Measurements from ENCODE around the gene PLPPR4. TPM values are rescaled to one million over a fixed set of nuclear protein-coding genes. Genes with fewer than 3 reads are reported as not detected.
"Not testable (repeated sequence)": the region's sequence is repeated elsewhere in the genome, so short reads cannot be mapped to it uniquely, and the experiment has no call there.

The PLPPR4 gene
- total RNA-seq, 3 donors from 2014 or later, result 0.17 to 1.2 (median 0.36) TPM

DNA sequence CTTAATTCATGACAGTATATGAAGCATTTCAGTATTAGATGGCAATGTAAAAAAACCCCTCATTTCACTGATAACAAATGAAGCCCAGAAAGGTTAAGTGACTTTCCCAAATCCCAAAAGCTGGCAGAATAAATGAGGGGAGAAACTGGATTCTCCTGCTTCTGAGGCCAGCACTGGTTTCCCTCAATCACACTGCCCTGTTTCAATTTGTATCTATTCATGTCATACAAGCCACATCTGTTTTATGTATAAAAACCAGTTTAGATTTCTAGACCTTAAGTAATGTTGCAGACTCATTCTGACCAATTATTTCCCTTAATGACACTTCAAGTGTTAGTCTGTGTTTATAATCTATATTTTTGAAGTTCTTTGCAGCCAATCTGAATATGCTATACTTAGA lies 16.8 kb downstream of the PLPPR4 start:
- ATAC-seq (no peak), DNase-seq (no peak)
- Histone ChIP-seq H3K4me1 (ENCODE audit: low read depth) (no peaks in the 10 kb centered on the region), H3K36me3 (ENCODE audit: low read depth) (no peaks in the 10 kb centered on the region), H3K9me3 (no peaks in the 10 kb centered on the region), H3K4me3 (no peak overlapping the region)
- intact Hi-C loops (cut with DNase I, micrococcal nuclease), result no loop called here
- TF ChIP-seq CTCF (IDR thresholded peaks at IDR 0.05), result no peak

- ATAC-seq, result no peak
- intact Hi-C loops (cut with DNase I, micrococcal nuclease), result no loop called here
- Histone ChIP-seq H3K4me3 (no peak overlapping the region), H3K4me1 (ENCODE audit: low read depth) (no peaks in the 10 kb centered on the region), H3K36me3 (ENCODE audit: low read depth) (no peaks in the 10 kb centered on the region), H3K9me3 (no peaks in the 10 kb centered on the region)
- DNase-seq, result no peak
- TF ChIP-seq CTCF (IDR thresholded peaks at IDR 0.05), result no peak
These were observed 18.2 kb downstream of the PLPPR4 start for GRCh38 chr1:99282536-99282935.

GRCh38 chr1:99283521-99283920 lies 19.2 kb downstream of the PLPPR4 start:
- H3K4me1 ChIP-seq (ENCODE audit: low read depth); intact Hi-C loops (cut with DNase I, micrococcal nuclease): not testable (repeated sequence)

GRCh38 chr1:99292886-99293285 lies 28.6 kb downstream of the PLPPR4 start:
- Histone ChIP-seq H3K9me3 (no peaks in the 10 kb centered on the region), H3K4me1 (ENCODE audit: low read depth) (no peaks in the 10 kb centered on the region), H3K4me3 (no peak overlapping the region), H3K36me3 (ENCODE audit: low read depth) (no peaks in the 10 kb centered on the region)
- no peak for TF ChIP-seq CTCF (IDR thresholded peaks at IDR 0.05)
- DNase-seq (no peak), ATAC-seq (no peak)
- intact Hi-C loops (cut with DNase I, micrococcal nuclease), result no loop called here

More at GRCh38 chr1:99283521-99283920, 19.2 kb downstream of the PLPPR4 start:
- DNase-seq; ATAC-seq; H3K36me3 ChIP-seq (ENCODE audit: low read depth); H3K9me3 ChIP-seq; H3K4me3 ChIP-seq: not testable (repeated sequence)

DNA sequence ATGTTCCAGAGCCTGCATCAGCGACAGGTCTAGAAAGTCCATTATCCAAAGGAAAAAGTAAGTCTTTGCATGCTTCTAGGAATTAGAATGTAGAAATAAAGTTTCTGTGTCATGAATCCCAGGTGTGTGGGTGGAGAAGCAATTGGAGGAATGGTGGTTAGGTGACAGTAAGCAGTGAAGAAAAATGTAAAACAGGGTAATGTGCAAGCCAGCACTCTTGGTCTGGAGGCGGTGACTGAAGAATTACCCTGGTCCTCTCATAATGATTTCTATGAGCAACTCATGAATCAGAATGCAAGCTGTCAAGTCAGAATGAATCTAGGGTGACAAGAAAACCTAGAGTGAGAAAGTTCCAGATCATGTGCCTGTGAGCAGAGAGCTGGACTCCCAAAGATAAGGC lies 33.6 kb downstream of the PLPPR4 start:
- DNase-seq (no peak), ATAC-seq (no peak)
- H3K4me1 ChIP-seq (ENCODE audit: low read depth), result no peaks in the 10 kb centered on the region
- no peaks in the 10 kb centered on the region for H3K36me3 ChIP-seq (ENCODE audit: low read depth)
- no peak overlapping the region for H3K4me3 ChIP-seq
- no peaks in the 10 kb centered on the region for H3K9me3 ChIP-seq
- intact Hi-C loops (cut with DNase I, micrococcal nuclease), result no loop called here
- no peak for TF ChIP-seq CTCF (IDR thresholded peaks at IDR 0.05)

DNA sequence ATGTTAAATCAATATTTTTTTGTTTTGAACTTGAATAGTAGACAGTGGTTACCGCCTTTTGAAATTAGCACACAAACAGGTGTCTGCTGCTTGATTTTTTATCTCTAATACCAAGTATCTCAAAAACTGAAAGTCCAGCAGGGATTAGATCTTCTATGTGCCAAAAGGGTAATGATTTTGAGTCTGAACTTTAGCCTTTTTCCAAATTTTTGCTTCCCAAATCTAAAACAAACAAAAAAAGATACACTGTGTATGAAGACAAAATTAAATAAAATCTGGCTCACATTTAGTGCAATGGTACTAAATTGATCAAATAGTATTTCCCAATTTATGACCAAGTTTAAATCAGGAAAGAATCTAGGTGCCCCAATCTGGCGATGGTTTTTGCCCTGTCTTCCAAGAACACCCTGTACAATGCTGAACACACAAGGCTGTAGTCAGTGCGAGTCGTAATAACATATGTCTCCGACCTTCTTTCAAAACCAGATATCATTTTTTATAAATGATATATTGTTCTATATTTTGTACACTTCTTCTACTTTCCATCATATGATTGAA lies 40.5 kb downstream of the PLPPR4 start:
- no peak for ATAC-seq
- intact Hi-C loops (cut with DNase I, micrococcal nuclease), result no loop called here
- TF ChIP-seq CTCF (IDR thresholded peaks at IDR 0.05), result no peak
- H3K36me3 ChIP-seq (ENCODE audit: low read depth), result no peaks in the 10 kb centered on the region
- H3K4me1 ChIP-seq (ENCODE audit: low read depth), result no peaks in the 10 kb centered on the region
- no peak for DNase-seq
- no peaks in the 10 kb centered on the region for H3K9me3 ChIP-seq
- no peak overlapping the region for H3K4me3 ChIP-seq

Measured in mucosa of descending colon (tissue), 3 donors.